GM21423 (cell line): ENCODE results near the gene DSCAML1.
"Not testable (repeated sequence)": the region's sequence is repeated elsewhere in the genome, so short reads cannot be mapped to it uniquely, and the experiment has no call there.

Experiments
- ATAC-seq: cut with Tn5 transposase; IDR thresholded peaks from one replicate; pipeline ENCODE4 v1.9.1; 2021; ENCODE audit warnings: mild to moderate bottlenecking, moderate library complexity; ENCODE audit not compliant: unreplicated experiment

Gene DSCAML1

GRCh38 chr11:117820071-117820470, 23.1 kb upstream of the DSCAML1 start:
- no peak for ATAC-seq

GRCh38 chr11:117819096-117820040, 22.4 kb upstream of the DSCAML1 start:
- no peak for ATAC-seq

- ATAC-seq: peak; percentile 21
These were observed 21.2 kb upstream of the DSCAML1 start for GRCh38 chr11:117818041-117818873.

GRCh38 chr11:117817368-117818040, 20.5 kb upstream of the DSCAML1 start:
- ATAC-seq: peak; percentile 18

GRCh38 chr11:117816846-117817367, 19.9 kb upstream of the DSCAML1 start:
- ATAC-seq: no peak

- no peak for ATAC-seq
These were observed 19.2 kb upstream of the DSCAML1 start for GRCh38 chr11:117816151-117816741.

- ATAC-seq: peak; percentile 50
These were observed 18.3 kb upstream of the DSCAML1 start for GRCh38 chr11:117815262-117815803.

- peak; percentile 42 for ATAC-seq
These were observed 17.8 kb upstream of the DSCAML1 start for GRCh38 chr11:117814766-117815261.

GRCh38 chr11:117814204-117814765, 17.3 kb upstream of the DSCAML1 start:
- peak; percentile 8 for ATAC-seq

- not testable (repeated sequence) for ATAC-seq
These were observed 13.0 kb upstream of the DSCAML1 start for GRCh38 chr11:117810056-117810451.

GRCh38 chr11:117809236-117810055, 12.4 kb upstream of the DSCAML1 start:
- ATAC-seq: peak; percentile 80

GRCh38 chr11:117808784-117809183, 11.8 kb upstream of the DSCAML1 start:
- no peak for ATAC-seq

- ATAC-seq: no peak
These were observed 10.7 kb upstream of the DSCAML1 start for GRCh38 chr11:117807482-117808327.

GRCh38 chr11:117806846-117807245, 9.8 kb upstream of the DSCAML1 start:
- no peak for ATAC-seq

- ATAC-seq: no peak
These were observed 8.0 kb upstream of the DSCAML1 start for GRCh38 chr11:117805045-117805444.

- no peak for ATAC-seq
These were observed 6.9 kb upstream of the DSCAML1 start for GRCh38 chr11:117803896-117804295.

- no peak for ATAC-seq
These were observed 2.6 kb upstream of the DSCAML1 start for GRCh38 chr11:117799634-117800033.

- no peak for ATAC-seq
These were observed 552 bp downstream of the DSCAML1 start for GRCh38 chr11:117796456-117796871.
